NK-92 (cell line): ENCODE results near the gene SUMO4.

Experiments
- DNase-seq: peaks from one replicate; lab custom pipeline; 2025; ENCODE audit not compliant: unreplicated experiment; lab: John Stamatoyannopoulos, UW

SUMO4 gene

DNA sequence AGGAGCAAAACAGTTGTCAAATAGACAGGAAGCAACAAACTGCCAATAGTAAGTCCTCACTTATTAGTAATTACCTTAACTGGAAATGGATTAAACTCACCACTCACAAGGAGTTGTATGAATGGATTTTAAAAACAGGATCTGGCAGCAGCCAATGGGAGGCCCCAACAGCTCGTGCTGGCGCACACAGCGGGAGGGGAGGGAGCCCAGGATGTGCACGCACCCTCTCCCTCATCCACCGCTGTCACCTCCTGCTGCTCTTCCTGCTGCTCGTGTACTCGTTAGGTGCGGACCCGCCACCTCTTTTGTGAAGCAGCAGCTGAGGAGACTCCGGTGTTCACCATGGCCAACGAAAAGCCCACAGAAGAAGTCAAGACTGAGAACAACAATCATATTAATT, at the start of gene SUMO4:
Gene SUMO4, plus strand, starts transcription at position 213 of the 400 bp plus-strand sequence. Its CDS starts 130 bp downstream, at position 343.
- no peak for DNase-seq

DNA sequence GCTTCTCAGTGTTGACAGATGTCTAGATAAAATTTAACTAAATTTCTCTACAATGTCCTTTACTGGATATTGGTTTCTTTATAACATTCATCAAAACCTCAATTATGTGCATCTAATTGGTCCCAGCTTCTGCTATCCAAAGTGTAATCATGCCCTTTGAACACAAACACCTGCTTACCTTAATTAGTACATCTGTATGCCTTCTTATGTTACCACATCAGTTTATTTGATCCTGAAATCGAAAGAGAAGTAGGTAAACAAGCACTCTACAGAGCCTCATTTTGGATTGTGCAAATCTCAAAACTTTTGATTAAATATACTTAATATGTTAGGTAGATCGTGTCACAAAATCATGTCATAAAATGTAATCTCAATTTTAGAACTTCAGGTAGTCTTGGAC, 46.1 kb upstream of the SUMO4 start:
- no peak for DNase-seq

GRCh38 chr6:149356081-149356750, 43.8 kb upstream of the SUMO4 start:
- no peak for DNase-seq

DNA sequence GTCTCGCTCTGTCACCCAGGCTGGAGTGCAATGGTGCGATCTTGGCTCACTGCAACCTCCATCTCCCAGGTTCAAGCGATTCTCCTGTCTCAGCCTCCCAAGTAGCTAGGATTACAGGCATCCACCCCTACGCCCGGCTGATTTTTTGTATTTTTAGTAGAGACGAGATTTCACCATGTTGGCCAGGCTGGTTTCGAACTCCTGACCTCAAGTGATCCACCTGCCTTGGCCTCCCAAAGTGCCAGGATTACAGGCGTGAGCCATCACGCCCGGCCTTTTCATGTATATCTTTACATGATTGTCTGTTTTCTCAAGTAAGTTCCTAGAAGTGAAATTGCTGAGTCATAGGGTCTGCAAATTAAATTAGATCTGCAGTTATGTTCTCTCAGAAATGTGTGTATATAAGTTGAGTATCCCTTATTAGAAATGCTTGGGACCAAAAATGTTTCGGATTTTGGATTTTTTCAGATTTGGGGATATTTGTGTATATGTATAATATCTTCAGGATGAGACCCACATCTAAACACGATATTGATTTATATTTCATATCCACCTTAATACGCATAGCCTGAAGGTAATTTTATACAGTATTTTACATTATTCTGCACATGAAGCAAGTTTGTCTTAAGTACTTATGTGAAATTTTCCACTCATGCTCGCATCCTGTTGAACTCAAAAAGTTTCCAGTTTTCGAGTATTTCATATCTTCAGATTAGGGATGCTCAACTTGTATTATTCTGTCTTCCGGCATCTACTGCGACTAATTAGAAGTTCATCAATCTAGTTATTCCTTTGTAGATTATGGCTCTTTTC, 42.1 kb upstream of the SUMO4 start:
- no peak for DNase-seq

DNA sequence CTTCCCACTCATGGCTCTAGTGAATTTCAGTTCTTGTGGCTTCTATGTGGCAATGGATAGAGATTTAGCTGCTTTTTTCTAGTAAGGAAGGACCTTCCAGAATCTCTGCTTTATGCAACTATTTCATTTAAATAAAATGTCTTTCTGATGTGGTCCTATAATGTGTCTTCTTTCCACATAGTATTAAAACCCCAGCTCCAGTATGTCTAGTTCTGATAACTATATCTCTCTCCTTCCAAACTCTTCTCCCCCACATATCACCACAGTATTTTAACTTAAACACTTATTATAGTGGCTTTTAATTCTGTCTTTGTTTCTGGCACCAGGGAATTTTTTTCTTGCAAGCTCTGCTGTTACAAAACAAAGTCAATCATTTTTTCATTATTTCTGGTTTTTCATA, 40.6 kb upstream of the SUMO4 start:
- no peak for DNase-seq

DNA sequence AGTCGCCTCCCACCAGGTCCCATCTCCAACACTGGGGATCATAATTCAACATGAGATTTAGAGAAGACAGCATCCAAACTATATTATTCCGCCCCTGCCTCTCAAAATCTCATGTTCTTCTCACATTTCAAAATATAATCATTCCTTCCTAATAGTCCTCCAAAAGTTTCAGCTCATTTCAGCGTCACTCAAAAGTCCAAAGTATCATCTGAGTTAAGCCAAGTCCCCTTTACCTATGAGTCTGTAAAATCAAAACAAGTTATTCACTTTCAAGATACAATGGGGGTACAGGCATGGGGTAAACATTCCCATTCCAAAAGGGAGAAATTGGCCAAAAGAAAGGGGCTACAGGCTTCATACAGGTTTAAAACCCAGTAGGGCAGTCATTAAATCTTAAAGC, 39.5 kb upstream of the SUMO4 start:
- DNase-seq: no peak

DNA sequence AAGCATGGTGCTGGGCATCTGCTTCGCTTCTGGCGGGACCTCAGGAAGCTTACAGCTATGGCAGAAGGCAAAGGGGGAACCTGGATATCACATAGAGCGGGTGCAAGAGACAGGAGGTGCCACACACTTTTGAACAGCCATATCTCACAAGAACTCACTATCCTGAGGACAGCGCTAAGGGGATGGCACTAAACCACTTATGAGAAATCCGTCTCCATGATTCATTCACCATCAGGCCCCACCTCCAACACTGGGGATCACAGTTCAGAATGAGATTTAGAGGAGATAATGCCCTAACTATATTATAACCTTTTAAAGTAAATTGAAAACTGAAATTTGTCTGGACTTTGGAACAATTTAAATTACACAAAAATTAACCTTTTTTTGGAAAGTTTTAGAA, 37.8 kb upstream of the SUMO4 start:
- DNase-seq: no peak

DNA sequence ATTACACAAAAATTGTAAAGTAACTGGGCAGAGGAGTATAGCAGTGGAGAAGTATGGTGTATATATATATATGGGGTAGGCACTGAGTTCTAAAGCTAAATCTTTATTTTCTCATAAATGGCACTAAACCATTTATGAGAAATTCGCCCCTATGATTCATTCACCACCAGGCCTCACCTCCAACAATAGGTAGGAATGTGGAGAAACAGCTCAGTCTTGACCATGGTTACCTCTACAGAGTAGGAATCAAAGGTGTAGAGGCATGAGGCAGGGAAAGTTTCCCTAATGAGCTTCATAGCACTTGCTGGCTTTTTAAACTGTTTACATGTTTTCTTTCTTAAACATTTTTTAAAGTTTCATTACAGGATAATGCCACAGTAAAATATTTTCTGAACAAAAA, 36.9 kb upstream of the SUMO4 start:
- DNase-seq: no peak

- DNase-seq: no peak
Measured at GRCh38 chr6:149364557-149364956, 35.5 kb upstream of the SUMO4 start.

DNA sequence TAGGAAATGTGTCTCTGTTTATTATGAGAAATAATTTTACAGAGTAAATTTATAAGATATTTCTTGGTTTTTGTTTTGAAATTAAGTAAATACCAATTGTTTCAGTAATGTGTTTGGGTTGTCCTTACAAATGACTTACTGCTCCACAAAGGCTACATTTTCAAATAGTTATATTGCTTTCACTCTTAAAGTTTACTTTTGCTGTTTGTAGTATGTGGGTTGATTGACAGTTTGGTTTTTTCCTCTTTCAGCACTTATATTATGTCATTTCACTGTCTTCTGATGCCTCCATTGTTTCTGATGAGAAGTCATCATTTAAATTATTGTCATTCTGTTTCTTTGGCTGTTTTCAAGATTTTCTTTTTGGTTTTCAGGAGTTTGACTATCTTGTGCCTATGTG, 34.9 kb upstream of the SUMO4 start:
- no peak for DNase-seq

GRCh38 chr6:149366267-149366921, 33.7 kb upstream of the SUMO4 start:
- no peak for DNase-seq

DNA sequence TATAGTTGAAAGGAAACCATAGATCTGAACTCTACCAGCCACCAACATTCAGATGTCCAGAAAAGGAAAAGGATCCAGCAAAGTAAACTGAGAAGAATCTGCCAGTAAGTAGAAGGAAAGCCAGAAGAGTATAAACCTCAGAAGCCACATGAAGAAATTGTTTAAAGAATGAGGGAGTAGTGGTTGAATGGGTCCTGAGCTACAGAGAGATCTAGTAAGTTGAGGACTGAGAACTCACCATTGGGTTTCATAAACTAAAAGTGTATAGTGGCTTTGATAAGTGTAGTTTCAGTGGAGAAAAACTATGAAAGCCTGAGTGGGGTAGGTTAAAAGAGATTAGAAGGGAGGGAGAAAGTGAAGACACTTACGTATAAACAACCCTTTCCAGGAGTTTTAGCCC, 32.0 kb upstream of the SUMO4 start:
- DNase-seq: no peak

GRCh38 chr6:149371154-149371553, 28.9 kb upstream of the SUMO4 start:
- DNase-seq: no peak

DNA sequence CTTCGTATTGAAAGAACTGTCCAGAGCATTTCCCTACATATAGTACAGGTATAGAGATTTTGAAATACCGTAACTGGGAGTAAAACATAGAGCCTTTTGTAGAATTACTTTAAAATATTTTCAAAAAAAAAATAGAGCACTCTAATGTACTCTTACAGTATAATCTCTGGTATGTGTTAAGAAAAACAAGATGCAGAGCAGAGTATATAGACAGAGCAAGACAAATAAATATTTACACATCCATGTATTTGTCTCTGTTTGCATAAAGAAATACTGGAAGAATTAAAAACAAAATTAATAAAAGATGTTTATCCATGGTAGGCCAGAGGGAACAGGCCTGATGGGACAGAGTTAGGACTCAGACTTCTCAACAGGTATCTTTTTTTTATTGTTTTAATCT, 28.0 kb upstream of the SUMO4 start:
- no peak for DNase-seq

- no peak for DNase-seq
Measured at GRCh38 chr6:149373511-149373910, 26.6 kb upstream of the SUMO4 start.

GRCh38 chr6:149379977-149380376, 20.1 kb upstream of the SUMO4 start:
- no peak for DNase-seq

DNA sequence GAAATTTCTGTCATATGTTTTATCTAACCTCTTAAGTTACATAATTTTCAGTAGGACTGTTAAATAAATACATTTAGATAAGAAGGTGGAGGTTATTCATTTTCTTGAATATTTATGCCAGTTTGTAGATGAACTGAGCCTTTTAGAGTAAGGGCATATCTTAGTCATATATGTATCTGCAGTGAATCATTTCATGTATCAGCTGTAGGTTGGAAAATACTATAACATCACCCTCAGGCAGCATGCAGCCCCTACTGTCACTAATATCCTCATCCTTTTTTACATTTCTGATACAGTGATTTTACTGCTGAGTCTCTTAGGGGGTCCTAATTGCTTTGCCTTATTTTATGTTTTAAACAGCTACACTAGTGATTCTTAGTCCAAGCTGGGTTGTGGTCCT, 19.5 kb upstream of the SUMO4 start:
- no peak for DNase-seq

- no peak for DNase-seq
Measured at GRCh38 chr6:149383371-149383770, 16.7 kb upstream of the SUMO4 start.

- no peak for DNase-seq
Measured at GRCh38 chr6:149384464-149384863, 15.6 kb upstream of the SUMO4 start.

DNA sequence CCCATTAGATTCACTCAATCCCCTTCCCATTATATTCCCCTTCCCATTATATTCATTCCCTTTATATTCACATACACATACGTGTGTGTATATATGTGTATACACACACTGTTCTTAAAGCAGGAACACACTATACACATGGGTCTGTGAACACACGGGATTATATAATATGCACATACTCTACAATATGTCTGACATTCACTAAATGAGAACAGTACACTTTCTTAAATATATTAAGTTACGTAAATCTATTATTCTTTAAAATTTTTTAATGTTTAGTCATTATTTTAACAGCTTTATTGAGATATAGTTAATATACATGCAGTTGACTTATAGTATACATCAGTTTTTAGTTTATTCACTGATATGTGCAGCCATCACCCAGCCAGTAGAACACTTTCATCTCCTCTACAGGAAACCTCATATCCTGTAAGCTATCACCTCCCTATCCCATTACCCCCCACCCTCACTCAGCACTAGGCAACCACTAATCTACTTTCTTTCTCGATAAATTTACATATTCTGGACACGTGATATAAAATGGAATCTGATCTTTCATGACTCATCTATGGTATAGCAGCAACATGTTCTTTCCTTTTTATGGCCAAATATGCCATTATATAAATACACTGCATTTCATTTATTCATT, 13.9 kb upstream of the SUMO4 start:
- DNase-seq: no peak

DNA sequence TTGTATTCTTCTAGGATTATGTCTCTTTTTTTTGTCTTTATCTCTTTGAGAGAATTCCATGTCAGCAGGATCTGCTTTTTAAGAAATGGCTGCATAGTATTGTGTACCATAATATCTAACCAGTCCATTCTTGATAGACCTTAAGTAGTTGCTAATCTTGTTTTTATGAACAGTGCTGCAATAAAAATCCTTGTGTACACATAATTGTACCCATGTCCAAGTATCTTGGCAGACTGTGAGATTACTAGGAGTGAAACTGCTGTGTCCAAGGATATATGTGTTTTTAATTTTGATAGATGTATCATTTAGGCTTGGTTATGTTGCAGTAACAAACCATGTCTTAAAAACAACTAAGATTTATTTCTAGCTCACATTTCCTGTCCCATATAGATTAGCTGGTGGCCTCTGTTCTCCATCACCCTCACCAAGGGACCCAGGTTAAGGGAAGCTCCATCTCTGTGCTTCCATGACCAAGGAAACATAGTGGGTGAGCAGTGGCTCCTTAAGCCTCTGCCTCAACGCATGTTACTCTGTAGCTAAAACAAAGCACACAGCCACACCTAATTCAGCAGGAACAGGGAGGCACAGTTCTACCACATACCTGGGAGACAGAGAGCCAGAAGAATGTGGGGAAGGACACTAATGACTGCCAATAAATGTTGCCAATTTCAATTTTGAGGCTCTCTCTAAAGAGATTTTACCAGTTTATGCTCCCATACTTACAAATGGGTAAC, 12.1 kb upstream of the SUMO4 start:
- DNase-seq: no peak
